Activated CD8-positive, alpha-beta memory T cell treated with anti-CD3 and anti-CD28 coated beads for 4 hours (primary cell): ENCODE data around the gene B3GALNT2.

Experiments
- DNase-seq, 2 donors: peaks; one replicate each; pipeline ENCODE4 v3.0.0-alpha.2; 2020; ENCODE audit warnings: low read depth in 2 of 2

The B3GALNT2 gene

GRCh38 chr1:235409042-235409820 lies 95.0 kb downstream of the B3GALNT2 start:
- no peak for DNase-seq

- no peak for DNase-seq
These were observed 95.7 kb downstream of the B3GALNT2 start for GRCh38 chr1:235408503-235408960.

GRCh38 chr1:235407419-235407818 lies 96.8 kb downstream of the B3GALNT2 start:
- DNase-seq, result no peak

GRCh38 chr1:235404190-235404589 lies 100.1 kb downstream of the B3GALNT2 start:
- no peak for DNase-seq

- DNase-seq, result no peak
These were observed 100.7 kb downstream of the B3GALNT2 start for GRCh38 chr1:235403593-235403992.

- DNase-seq, result no peak
These were observed 101.6 kb downstream of the B3GALNT2 start for GRCh38 chr1:235402457-235403200.

GRCh38 chr1:235401251-235401650 lies 103.0 kb downstream of the B3GALNT2 start:
- DNase-seq, result no peak
